ENCODE data around the gene VPS18.

DNA sequence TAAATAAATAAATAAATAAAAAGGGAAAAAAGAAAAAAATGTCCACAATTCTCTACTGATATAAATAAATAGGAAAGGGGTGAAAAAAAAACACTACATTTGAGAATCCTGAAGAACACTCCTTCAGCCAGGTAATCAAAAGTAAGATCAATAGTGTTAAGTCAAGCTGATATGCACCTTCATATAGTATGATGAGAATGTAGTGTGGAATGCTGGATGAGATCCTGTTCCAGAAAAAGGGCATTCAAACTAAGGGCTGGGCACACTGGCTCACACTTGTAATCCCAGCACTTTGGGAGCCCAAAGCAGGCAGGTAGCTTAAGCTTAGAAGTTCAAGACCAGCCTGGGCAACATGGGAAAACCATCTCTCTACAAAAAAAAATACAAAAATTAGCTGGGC is 5.1 kb upstream of the VPS18 start:
- TF ChIP-seq, protein P1, sequence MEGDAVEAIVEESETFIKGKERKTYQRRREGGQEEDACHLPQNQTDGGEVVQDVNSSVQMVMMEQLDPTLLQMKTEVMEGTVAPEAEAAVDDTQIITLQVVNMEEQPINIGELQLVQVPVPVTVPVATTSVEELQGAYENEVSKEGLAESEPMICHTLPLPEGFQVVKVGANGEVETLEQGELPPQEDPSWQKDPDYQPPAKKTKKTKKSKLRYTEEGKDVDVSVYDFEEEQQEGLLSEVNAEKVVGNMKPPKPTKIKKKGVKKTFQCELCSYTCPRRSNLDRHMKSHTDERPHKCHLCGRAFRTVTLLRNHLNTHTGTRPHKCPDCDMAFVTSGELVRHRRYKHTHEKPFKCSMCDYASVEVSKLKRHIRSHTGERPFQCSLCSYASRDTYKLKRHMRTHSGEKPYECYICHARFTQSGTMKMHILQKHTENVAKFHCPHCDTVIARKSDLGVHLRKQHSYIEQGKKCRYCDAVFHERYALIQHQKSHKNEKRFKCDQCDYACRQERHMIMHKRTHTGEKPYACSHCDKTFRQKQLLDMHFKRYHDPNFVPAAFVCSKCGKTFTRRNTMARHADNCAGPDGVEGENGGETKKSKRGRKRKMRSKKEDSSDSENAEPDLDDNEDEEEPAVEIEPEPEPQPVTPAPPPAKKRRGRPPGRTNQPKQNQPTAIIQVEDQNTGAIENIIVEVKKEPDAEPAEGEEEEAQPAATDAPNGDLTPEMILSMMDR (IDR thresholded peaks at IDR 0.05): no peak
- no peak for TF ChIP-seq EZH2 (IDR thresholded peaks at IDR 0.05; ENCODE audit: borderline replicate concordance, insufficient read depth, low read depth, low read length, poor library complexity, severe bottlenecking)

Measured in B cell (primary cell).